PC-9 (cell line): ENCODE measurements around the gene ALG1. TPM values are rescaled to one million over a fixed set of nuclear protein-coding genes. Genes with fewer than 3 reads are reported as not detected.
"Not testable (repeated sequence)": the region's sequence is repeated elsewhere in the genome, so short reads cannot be mapped to it uniquely, and the experiment has no call there.

ENCODE experiments used
- BruUV-seq: library from RNA; stranded (reverse); fragments of 400-500 nt; replicated peaks from 2 replicates; lab custom pipeline; 2021; lab: Mats Ljungman, UMichigan
- CTCF ChIA-PET: fragments of 300-600 bp; sonication (Branson Sonifier 250); formaldehyde crosslinking; loops from one replicate; lab custom pipeline; 2022; ENCODE audit warnings: antibody characterized with exemption; lab: Charles Lee
- POLR2A ChIA-PET: fragments of 300-600 bp; sonication (Branson Sonifier 250); formaldehyde crosslinking; loops from one replicate; lab custom pipeline; 2022; ENCODE audit warnings: antibody characterized with exemption; ENCODE audit not compliant: unreplicated experiment; lab: Charles Lee
- DNase-seq, 2 experiments: peaks; one replicate each; pipeline versions ENCODE4 v3.0.0 to v3.0.0-alpha.2; 2015 to 2022; ENCODE audit warnings: mixed read lengths in 1 of 2
- H2AFZ ChIP-seq: fragments of 200-600 bp; sonication (generic); 2 replicates; pipeline ENCODE4 v1.8.1; 2017; ENCODE audit warnings: antibody characterized with exemption
- H3F3A ChIP-seq: fragments of 200-600 bp; sonication (generic); 2 replicates; pipeline ENCODE4 v1.8.1; 2017; ENCODE audit warnings: antibody characterized with exemption, mild to moderate bottlenecking, low read depth; ENCODE audit not compliant: insufficient read depth
- H3K27ac ChIP-seq: fragments of 200-600 bp; sonication (generic); 2 replicates; pipeline ENCODE4 v1.6.1; 2016; ENCODE audit warnings: mixed run types
- H3K27me3 ChIP-seq: fragments of 200-600 bp; sonication (generic); 2 replicates; pipeline ENCODE4 v1.6.1; 2016; ENCODE audit warnings: low read depth, mixed run types; ENCODE audit not compliant: insufficient read depth
- H3K36me3 ChIP-seq: fragments of 200-600 bp; sonication (generic); 2 replicates; pipeline ENCODE4 v1.6.1; 2016; ENCODE audit warnings: low read depth, mixed run types
- H3K4me1 ChIP-seq: fragments of 200-600 bp; sonication (generic); replicated peaks from 2 replicates; pipeline ENCODE4 v1.6.1; 2016; ENCODE audit warnings: mixed run types; ENCODE audit not compliant: insufficient read depth
- H3K4me2 ChIP-seq: fragments of 200-600 bp; sonication (generic); 2 replicates; pipeline ENCODE4 v1.6.1; 2017; ENCODE audit warnings: mixed run types
- H3K4me3 ChIP-seq: fragments of 200-600 bp; sonication (generic); 2 replicates; pipeline ENCODE4 v1.6.1; 2016; ENCODE audit warnings: mixed run types
- H3K79me2 ChIP-seq: fragments of 200-600 bp; sonication (generic); 2 replicates; pipeline ENCODE4 v1.6.1; 2017; ENCODE audit warnings: low read depth, mixed run types
- H3K9me2 ChIP-seq: fragments of 200-600 bp; sonication (generic); 2 replicates; pipeline ENCODE4 v1.8.1; 2017; ENCODE audit warnings: mild to moderate bottlenecking; ENCODE audit not compliant: insufficient read depth
- H3K9me3 ChIP-seq: fragments of 200-600 bp; sonication (generic); 2 replicates; pipeline ENCODE4 v1.8.1; 2016; ENCODE audit warnings: low read depth; ENCODE audit not compliant: insufficient read depth
- H4K20me1 ChIP-seq: fragments of 200-600 bp; sonication (generic); 2 replicates; pipeline ENCODE4 v1.8.1; 2017; ENCODE audit not compliant: insufficient read depth
- intact Hi-C: fragments of 100-400 bp; cut with micrococcal nuclease; formaldehyde crosslinking; loops from one replicate; pipeline ENCODE4 v1.10.0; 2022; ENCODE audit not compliant: unreplicated experiment
- total RNA-seq: library from RNA; stranded (reverse); gene quantifications from 2 replicates; pipeline ENCODE4 v1.2.3, GENCODE V29; 2021

ALG1 gene
- total RNA-seq, 1 experiment from 2014 or later = 37.3 TPM

DNA sequence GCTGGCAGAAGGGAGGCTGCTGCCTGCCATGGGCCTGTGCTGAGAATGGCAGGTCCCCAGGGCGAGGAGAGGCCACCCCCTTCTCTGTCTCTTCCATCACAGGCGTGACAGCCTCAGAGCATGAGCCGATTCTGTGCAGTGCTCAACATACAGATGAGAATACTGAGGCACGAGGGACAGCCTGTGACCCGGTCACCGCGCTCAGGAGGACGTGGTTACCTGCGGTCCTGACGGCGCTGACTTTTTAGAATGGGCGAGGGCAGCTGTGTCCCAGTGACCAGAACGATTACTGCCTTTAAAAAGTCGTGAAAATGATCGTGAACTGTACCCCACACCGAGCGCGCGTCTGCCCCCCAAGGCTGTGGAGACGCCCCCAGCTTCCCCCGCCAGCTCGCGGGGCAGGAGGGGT is 25.4 kb downstream of the ALG1 start:
- H3K27ac ChIP-seq, H3K79me2 ChIP-seq, H4K20me1 ChIP-seq, H3K4me1 ChIP-seq, H3K9me2 ChIP-seq, CTCF ChIA-PET, H3F3A ChIP-seq, H3K27me3 ChIP-seq, H3K36me3 ChIP-seq, H3K9me3 ChIP-seq: not testable (repeated sequence)
- 0 out of 2 replicates have a peak overlapping the region, but pooled peaks have one; percentile 66 for H2AFZ ChIP-seq
- DNase-seq = peak in 1 of 2 experiments; percentile 25
- H3K4me2 ChIP-seq = peak overlapping the region; percentile 81
- POLR2A ChIA-PET = interaction anchor here (0.6 kb wide), 1 partner anchor 304 kb away, joined by 13 read pairs; no protein-coding TSS in a partner anchor
- BruUV-seq = TSS peak; percentile 66
- peak overlapping the region; percentile 92 for H3K4me3 ChIP-seq
- intact Hi-C loops = loop anchor here (5.0 to 10.0 kb wide), 4 partner anchors 140 to 592 kb away; partner anchors contain the start of gene SEC14L5

DNA sequence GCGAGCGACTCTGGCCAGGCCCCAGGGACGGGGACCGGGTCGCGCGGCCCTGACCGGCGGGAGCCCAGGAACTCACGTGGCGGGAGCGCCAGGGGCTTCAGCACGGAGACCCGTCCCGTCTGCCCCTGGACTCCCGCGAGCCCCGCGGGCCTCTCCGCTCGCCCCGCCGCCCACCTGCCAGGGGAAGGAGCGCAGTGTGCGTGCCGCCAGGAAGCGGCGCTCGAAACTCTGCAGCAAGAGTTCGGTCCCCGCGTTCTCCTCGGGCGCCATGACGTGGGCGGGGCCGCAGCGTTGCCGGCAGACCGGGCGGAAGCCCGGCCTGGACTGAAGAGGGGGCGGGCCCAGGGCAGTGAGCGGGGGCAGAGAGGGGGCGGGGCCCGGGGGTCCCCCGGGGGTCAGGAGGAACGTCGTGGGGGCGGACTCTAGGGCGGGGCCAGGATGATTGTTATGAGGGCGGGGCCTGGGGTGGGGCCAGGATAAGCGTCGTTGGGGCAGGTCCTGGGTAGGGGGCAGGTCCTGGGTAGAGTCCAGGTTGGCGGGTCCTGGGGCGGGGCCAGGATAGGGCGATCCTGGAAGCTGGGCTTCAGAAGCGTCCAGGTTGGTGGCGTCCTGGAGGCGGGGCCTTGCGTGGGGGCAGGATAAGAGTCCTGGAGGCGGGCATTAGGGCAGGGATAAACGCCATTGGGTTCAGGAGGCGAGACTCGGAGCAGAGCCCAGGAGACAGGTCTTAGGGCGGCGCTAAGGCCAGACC is 26.0 kb downstream of the ALG1 start, which contains the start of gene EEF2KMT:
TSS of gene EEF2KMT (minus strand) at position 326 of the 751 bp plus-strand sequence. CDS start at position 270, 56 bp downstream.
- H2AFZ ChIP-seq = peak within 1 kb of the TSS; percentile 66; the same call in 1 of the 2 replicates
- H3K4me1 ChIP-seq, H3K27ac ChIP-seq, H3K36me3 ChIP-seq, H3K79me2 ChIP-seq, BruUV-seq, H3K27me3 ChIP-seq, H3K9me2 ChIP-seq, H3K9me3 ChIP-seq, H4K20me1 ChIP-seq, H3F3A ChIP-seq: not testable (repeated sequence)
- DNase-seq = peak; percentile 96 to 100
- intact Hi-C loops = loop anchor here (5.0 to 10.0 kb wide), 4 partner anchors 140 to 593 kb away; partner anchors contain the start of gene SEC14L5
- H3K4me2 ChIP-seq = peak within 1 kb of the TSS; percentile 81
- H3K4me3 ChIP-seq = peak within 1 kb of the TSS; percentile 92
- ChIA-PET CTCF (interaction anchor here (0.6 to 1.1 kb wide), 4 partner anchors 13 to 599 kb away, joined by 3 to 7 read pairs (median 4); partner anchors contain the start of gene SEC14L5), POLR2A (interaction anchor here (0.5 to 0.8 kb wide), 9 partner anchors 140 to 1696 kb away, joined by 3 to 10 read pairs (median 4); partner anchors contain the start of genes ANKS3, DNAAF8, SEC14L5 and UBN1)

DNA sequence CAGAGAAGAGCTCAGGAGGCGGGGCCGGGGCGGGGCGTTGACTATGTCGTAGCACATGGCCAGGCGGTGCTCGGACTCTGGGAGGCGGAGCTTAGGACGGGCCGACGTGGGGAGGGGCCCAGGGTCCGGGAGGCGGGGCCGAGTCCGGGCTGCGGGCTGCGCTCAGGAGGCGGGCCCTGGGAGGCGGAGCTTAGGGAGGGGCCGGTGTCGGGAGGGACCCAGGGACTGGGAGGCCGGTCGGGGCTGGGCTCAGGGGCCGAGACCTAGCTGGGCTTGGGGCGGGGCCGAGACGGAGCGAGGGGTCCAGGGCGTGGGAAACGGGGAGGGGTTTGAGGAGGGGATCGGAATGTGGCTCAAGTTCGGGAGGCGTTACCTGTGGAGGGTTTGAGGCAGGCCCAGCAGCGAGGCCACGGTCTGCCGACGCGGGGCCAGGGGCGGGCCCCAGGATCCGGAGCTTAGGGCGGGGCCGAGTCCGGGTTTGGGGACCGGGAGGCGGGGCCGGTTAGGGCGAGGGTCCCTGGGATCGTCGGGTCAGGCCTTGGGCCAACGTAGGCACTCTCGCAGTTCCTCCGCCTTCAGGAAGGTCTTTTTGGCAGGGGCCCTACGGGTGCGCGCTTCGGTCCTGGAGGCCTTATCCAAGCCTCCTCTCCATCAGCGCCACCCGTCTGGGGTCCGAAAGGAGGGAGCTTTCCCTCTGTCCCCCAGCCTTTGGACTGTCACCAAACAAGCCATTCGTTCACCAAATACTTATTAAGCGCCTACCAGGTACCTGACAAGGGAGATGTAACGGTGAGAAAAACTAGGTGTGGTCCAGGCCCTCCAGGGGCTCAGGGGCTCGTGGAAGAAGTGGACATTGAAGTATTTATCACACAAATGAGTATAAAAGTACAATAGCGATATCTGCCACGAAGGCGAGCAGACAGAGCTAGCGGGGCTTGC is 26.8 kb downstream of the ALG1 start:
- CTCF ChIA-PET = interaction anchor here (0.6 to 1.1 kb wide), 3 partner anchors 14 to 600 kb away, joined by 3 to 7 read pairs (median 6); partner anchors contain the start of gene SEC14L5
- H3K4me2 ChIP-seq = peak overlapping the region; percentile 68
- intact Hi-C loops = loop anchor here (5.0 to 10.0 kb wide), 4 partner anchors 141 to 594 kb away; partner anchors contain the start of gene SEC14L5
- not testable (repeated sequence) for H3F3A ChIP-seq, H3K9me2 ChIP-seq, H3K4me1 ChIP-seq, DNase-seq, H2AFZ ChIP-seq, H3K9me3 ChIP-seq, H3K79me2 ChIP-seq, BruUV-seq, H3K27ac ChIP-seq, H3K36me3 ChIP-seq, H4K20me1 ChIP-seq
- POLR2A ChIA-PET = interaction anchor here (0.5 to 0.8 kb wide), 8 partner anchors 141 to 1697 kb away, joined by 3 to 10 read pairs (median 4); partner anchors contain the start of genes ANKS3, DNAAF8, SEC14L5 and UBN1
- peak overlapping the region; percentile 54; the same call in 1 of the 2 replicates for H3K4me3 ChIP-seq
- peaks cover 14% of the 10 kb centered on the region for H3K27me3 ChIP-seq

DNA sequence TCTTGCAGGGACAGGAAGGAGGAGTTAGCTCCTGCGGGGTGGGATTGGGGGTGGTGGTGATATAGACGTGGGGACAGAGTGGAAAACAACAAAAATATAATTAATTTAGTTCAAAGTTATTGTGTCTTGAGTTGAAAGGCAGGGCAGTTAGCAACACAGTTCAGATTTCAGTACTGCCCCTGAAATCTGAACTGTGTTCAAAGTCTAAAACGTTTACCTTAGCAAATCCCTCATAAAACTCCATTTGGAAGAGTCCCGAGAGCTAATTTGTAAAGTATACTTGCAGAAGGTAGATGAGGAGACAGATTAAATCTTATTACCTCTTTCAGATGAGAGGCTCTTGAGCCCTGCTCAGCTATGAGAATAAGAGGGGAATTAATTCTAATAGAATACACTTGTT is 27.5 kb downstream of the ALG1 start:
- H3F3A ChIP-seq, DNase-seq, H3K4me1 ChIP-seq, POLR2A ChIA-PET, H2AFZ ChIP-seq, H4K20me1 ChIP-seq, H3K9me3 ChIP-seq, H3K9me2 ChIP-seq, CTCF ChIA-PET, BruUV-seq, H3K79me2 ChIP-seq, H3K36me3 ChIP-seq, H3K4me3 ChIP-seq, H3K27ac ChIP-seq: not testable (repeated sequence)
- Histone ChIP-seq H3K4me2 (peak overlapping the region; percentile 68; the same call in 1 of the 2 replicates), H3K27me3 (peaks cover 14% of the 10 kb centered on the region)
- intact Hi-C loops = loop anchor here (5.0 to 10.0 kb wide), 4 partner anchors 142 to 594 kb away; partner anchors contain the start of gene SEC14L5

DNA sequence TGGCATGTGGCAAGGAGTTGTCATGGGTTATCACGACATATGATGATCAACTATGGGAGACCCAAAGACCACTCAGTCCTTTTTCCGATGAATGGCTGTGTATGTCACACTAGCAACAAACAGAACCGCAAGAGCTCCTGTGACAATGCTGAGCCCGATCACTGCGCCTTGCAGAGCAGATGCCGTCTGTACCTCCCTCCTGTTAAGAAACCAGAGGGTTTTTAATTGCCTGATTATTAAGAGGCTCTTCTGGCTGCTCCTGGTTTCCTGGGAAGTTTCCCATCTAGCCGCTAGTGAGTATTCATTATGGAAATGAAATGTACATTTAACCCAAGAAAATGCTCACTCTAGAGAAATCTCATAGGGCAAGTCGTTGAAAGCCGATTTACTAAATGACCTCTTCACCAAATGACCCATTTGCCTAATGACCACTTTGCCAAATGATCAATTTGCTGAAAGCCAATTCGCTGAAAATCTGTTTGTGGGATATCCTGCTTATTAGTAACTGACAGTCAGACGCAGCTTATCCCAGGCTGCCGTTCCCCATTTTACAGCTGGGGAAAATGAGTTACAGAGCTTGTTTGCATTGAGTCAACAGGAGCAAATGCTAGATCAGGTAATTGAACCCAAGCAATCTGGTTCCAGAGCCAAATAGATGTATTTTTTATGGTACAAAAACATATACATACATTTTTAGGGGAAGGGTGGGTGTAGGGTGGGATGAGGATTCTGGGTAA is 31.8 kb downstream of the ALG1 start:
- CTCF ChIA-PET, H3K36me3 ChIP-seq, POLR2A ChIA-PET, H3K79me2 ChIP-seq, H3K4me3 ChIP-seq, H3K9me2 ChIP-seq, H3K4me2 ChIP-seq, H3K9me3 ChIP-seq, H4K20me1 ChIP-seq, DNase-seq, H3F3A ChIP-seq, H3K4me1 ChIP-seq, H2AFZ ChIP-seq, H3K27ac ChIP-seq, BruUV-seq: not testable (repeated sequence)
- intact Hi-C loops = loop anchor here (10.0 kb wide), 1 partner anchor 1541 kb away; no protein-coding TSS in a partner anchor
- H3K27me3 ChIP-seq = peaks cover 26% of the 10 kb centered on the region

DNA sequence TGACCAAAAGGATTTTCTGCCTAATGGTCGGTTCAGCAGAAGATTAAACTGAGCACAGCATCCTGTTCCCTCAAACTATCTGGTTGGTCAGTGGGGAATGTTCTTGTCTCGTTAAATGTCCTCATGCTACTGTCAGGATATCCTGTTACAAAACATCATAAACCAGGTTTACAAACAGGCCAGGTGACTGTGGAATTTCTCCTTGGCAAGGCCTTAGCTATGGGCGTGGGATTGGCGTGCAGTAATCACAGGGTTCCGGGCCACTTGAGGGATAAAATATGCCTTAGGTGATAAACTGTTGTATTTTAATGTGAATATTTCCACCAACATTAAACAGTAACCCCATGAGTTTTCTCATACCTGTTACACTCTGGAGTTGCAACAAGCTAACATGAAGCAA is 33.4 kb downstream of the ALG1 start:
- H3K4me2 ChIP-seq, H3K9me2 ChIP-seq, CTCF ChIA-PET, H3K9me3 ChIP-seq, BruUV-seq, H3K27ac ChIP-seq, H3K36me3 ChIP-seq, H3K79me2 ChIP-seq, H3K4me3 ChIP-seq, H4K20me1 ChIP-seq, H3F3A ChIP-seq, H2AFZ ChIP-seq, H3K4me1 ChIP-seq, POLR2A ChIA-PET: not testable (repeated sequence)
- H3K27me3 ChIP-seq = peaks cover 39% of the 10 kb centered on the region
- intact Hi-C loops = loop anchor here (10.0 kb wide), 1 partner anchor 1540 kb away; no protein-coding TSS in a partner anchor
- peak in 1 of 2 experiments; percentile 51 for DNase-seq
